Ammon's horn (tissue), 1 donor: ENCODE results near the gene APCDD1L.
"Not testable (repeated sequence)": the region's sequence is repeated elsewhere in the genome, so short reads cannot be mapped to it uniquely, and the experiment has no call there.

Source experiments
- DNase-seq: peaks from one replicate; pipeline ENCODE4 v3.0.0-alpha.2; 2016; ENCODE audit warnings: low spot score

The APCDD1L gene

DNA sequence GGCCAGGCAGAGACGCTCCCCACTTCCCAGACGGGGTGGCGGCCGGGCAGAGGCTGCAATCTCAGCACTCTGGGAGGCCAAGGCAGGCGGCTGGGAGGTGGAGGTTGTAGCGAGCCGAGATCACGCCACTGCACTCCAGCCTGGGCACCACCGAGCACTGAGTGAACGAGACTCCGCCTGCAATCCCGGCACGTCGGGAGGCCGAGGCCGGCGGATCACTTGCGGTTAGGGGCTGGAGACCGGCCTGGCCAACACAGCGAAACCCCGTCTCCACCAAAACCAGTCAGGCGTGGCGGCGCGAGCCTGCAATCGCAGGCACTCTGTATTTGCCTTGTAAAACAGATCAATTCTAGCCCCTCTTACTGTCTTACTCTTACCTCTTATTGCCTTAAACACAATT lies 100.4 kb downstream of the APCDD1L start:
- not testable (repeated sequence) for DNase-seq

DNA sequence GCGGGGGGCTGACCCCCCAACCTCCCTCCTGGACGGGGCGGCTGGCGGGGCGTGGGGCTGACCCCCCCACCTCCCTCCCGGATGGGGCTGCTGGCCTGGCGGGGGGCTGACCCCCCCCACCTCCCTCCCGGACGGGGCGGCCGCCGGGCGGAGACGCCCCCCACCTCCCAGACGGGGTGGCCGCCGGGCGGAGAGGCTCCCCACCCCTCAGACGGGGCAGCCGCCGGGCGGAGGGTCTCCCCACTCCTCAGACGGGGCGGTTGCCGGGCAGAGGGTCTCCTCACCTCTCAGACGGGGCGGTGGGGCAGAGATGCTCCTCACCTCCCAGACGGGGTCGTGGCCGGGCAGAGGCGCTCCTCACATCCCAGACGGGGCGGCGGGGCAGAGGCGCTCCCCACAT lies 101.0 kb downstream of the APCDD1L start:
- DNase-seq, result not testable (repeated sequence)
